GM21390 (cell line): ENCODE results near the gene ZKSCAN8.
A peak's percentile ranks its signal among the peaks of the same experiment; 100 is the strongest.

ENCODE experiments used
- ATAC-seq: cut with Tn5 transposase; IDR thresholded peaks from one replicate; pipeline ENCODE4 v1.9.1; 2021; ENCODE audit not compliant: unreplicated experiment

ZKSCAN8 gene

DNA sequence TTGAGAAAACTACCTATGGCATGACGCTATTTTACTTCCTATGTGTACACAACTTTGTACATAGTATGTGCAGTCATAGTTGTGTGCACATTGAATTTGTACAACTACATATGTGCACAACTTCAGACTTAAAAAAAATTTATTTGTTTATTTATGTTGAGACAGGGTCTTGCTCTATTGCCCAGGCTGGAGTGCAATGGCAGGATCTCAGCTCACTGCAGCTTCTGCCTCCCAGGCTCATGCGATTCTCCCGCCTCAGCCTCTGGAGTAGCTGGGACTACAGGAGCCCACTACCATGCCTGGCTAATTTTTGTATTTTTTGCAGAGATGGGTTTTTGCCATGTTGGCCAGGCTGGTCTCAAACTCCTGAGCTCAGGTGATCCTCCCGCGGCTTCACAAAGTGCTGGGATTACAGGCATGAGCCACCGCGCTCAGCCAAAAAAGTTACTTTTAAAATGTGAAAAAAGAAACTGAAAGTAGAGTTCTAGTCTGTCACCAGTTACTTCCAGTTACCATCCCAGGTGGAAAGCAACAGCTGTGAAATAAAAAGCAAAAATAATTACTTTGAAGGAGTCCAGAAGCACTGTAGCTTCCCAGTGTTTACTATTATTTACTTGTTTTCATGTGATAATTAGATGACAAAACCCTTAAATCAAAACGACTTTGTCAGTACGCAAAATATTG is 1.7 kb upstream of the ZKSCAN8 start:
- ATAC-seq = no peak

DNA sequence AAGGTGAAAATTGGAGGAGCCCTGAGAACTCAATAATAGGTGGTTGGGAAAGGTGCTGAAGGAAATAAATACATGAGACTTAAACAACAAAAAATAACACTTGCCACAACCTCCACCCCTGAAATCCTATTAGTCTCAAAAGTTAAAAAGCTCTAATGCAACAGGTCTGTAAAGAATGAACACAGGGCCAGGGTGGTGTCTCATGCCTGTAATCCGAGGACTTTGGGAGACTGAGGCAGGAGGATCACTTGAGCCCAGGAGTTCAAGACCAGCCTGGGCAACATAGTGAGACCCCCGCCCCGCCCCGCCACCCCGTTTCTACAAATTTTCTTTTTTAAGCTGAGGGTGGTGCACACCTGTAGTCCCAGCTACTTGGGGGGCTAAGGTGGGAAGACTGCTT is 1.1 kb upstream of the ZKSCAN8 start:
- no peak for ATAC-seq

DNA sequence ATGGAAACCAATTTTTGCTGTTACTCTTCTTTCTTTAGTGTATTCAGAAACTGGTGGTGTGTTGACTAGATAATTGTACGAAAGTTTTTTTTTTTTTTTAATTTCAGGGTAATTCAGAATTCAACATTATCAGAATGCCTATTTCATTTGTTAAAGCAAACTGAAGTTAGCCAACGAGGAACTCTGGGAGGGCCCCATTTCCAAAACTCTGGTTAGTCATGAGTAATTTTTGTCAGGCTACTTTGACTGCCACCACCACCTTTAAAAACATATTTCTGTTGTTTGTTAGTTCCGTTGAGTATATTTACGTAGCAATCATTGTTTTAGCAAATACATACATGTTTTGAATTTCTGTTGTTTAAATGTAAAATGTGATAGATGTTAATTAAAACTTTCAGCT is 763 bp downstream of the ZKSCAN8 start:
- ATAC-seq = no peak

DNA sequence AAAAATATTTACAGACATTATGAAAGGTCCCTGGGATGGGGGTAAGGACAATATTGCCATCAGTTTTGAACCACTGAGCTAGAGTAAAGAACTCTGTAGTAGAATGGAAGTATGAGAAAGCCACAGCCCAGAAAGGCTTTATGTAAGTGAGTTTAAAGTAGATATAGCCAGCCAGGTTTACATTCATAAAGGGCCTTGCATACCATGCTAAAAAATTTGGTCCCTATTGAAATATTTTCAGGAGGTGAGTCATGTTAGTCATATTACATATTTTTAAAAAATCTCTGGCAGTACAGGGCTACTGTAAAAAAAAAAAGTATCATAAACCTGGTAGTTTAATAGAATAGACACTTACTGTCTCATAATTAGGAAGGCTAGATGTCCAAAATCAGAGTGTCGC is 3.5 kb downstream of the ZKSCAN8 start:
- ATAC-seq = no peak

DNA sequence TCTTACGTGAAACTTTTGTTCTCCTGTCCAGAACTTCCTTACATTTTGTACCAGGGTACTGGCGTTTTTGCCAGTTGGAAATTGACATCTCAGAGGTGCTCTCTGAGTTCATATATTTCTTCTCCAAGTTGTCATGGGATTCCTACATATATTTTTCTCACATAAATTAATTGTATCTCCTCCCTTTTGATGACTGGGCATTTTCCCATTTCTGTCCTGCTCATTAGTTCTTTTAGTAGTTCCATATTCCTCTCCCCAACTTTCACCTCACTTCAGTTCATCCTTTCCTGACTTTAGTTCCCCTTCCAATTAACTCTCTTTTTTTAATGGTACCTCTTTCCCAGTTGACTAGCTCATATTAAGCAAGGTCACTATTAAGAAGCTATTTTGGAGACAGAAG is 10.8 kb downstream of the ZKSCAN8 start:
- no peak for ATAC-seq

DNA sequence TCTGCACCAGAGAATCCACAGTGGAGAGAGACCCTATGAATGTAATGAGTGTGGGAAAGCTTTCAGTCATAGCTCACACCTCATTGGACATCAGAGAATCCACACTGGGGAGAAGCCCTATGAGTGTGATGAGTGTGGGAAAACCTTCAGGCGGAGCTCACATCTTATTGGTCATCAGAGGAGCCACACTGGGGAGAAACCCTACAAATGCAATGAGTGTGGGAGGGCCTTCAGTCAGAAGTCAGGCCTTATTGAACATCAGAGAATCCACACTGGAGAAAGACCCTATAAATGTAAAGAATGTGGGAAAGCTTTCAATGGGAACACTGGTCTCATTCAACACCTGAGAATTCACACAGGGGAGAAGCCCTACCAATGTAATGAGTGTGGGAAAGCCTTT is 11.9 kb downstream of the ZKSCAN8 start:
- no peak for ATAC-seq

DNA sequence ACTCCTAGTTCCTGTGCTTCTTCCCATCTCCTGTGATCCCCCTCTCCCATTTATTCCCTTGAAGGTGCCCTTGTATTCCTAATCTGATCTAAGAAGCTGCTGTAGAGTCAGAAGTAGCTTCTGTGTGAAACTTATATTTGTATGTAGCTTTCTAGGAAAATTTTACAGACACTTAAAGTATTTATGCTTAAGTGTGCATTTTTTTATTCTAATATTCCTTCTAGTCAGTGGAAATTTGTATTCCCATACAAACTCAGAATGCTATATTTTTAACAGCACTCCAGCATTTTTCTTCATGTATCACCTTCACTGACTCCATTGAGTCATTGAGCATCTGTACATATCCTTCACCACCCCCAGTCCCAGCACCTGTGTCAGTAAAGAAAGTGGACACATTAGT is 12.7 kb downstream of the ZKSCAN8 start:
- ATAC-seq = no peak

DNA sequence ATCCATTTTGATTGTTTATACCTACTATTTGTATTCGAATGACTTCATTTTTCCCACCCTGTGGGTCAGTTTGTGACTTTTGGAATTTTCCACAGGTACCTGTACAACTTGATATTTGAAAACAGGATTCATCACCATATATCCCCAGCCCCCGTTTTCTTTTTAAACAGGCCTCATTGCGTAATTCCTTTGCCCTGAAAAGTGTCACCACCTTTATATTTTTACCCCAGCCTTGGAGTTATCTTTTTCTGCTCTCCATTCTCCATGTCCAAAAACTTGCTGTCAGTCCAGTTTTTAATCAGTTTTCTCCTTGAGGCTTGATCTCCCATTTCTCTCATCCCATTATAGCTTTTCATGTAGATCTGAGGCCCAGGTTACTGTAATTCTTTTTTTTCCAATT is 16.6 kb downstream of the ZKSCAN8 start:
- no peak for ATAC-seq

DNA sequence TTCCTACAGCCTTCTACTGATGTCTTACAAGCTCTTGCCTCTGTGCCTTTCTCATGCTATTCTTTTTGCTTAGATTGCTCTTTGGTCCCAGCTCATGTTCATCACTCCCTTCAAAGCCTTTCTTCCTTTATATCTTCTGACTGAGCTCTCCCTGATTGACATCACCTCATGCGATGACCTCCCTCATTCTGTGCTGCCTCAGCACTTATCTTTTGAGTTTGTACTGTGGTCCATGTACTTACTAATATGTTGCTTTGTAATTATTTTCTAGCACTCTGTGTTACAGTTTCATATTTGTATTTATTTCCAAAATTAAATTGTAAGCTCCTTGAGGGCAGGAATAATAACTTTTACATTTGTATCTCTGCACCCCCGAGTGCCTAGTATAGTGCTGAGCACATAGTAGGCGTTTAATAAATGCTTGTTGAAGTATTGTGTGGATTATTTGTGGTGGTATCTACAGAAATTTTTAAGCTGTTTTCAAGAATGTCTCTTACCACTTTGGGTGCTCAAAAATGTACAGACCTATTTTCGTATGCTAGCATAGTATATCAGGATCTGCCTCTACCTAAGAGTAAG is 17.4 kb downstream of the ZKSCAN8 start:
- ATAC-seq = no peak

DNA sequence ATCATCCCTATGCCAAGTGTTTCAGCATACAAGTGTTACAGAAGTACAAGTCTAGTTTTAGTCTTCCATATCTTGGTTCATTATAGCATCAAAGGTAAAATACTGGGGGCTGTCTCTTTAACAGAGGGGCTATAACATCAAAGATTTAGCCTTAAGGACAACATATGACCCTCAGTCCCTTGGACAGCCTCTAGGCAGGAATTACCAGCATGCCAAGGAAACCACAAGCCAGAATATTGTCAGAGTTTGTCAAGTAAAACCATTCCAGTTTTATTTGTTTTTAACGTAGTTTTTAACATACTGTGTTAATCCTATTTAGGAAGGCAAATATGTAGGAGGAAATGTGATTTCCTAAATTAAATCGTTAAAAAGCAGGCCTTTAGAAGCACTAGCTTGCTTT is 18.6 kb downstream of the ZKSCAN8 start:
- no peak for ATAC-seq

DNA sequence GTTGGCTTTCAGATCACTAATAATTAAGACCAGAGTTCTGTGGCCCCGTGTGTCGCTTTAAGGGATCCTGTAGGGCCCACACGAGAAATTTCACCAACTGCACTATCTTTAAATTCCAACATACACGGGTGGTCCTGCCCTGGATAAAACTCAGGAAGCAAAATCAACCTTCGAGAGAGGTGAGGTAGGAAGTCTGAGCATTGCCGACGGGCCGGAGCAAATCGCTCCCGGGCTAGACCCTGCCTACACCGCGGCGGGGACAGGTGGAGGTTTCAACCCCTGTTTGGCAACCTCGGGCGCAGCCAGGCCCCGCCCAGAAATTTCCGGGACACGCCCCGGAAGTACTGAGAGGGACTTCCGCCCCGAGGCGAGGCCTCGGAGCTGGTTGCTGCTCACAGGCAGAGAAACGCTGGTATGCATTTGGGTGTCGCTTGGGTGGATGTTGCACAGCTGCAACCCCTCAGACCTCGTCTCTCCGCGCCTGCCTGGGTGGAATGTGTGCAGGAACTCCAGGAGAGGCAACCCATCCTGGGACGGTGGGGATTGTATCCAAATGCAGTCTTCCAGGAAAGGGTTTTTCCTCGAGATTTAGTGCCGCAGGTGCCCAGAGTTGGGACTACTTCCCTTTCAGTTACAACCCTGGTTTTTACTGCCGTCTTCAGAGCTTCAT is 19.9 kb downstream of the ZKSCAN8 start:
- peak; percentile 95 for ATAC-seq

DNA sequence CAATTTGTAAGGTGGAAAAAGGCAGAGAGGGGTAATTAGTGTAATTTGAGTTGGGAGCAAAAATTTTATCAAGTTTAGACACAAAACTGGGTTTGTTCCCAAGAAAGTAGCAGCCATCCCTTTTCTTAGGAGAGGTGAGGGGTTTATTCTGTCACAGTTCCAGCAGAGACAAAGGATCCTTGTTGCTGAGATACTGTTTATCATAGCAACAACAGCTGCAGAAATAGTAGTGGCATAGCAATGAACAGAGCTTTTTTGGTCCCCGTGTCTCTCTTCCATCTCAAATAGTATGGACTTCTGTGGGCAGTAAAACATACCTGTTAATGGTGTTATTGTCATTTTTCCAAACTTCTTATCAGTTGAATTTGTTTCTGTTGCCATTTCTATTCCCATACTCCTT is 23.9 kb downstream of the ZKSCAN8 start:
- ATAC-seq = no peak

DNA sequence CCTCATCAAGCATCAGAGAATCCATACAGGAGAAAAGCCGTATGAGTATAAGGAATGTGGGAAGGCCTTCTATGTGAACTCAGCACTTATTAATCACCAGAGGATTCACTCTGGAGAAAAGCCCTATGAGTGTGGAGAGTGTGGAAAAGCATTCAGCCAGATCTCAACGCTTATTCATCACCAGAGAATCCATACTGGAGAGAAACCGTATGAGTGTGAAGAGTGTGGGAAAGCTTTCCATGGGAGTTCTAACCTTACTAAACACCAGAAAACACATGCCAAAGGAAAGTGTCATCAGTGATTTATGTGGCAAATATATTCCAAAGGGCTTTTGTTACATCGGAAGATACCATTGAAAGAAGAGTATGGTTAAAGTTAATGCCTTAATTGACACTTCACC is 25.4 kb downstream of the ZKSCAN8 start:
- ATAC-seq = no peak

DNA sequence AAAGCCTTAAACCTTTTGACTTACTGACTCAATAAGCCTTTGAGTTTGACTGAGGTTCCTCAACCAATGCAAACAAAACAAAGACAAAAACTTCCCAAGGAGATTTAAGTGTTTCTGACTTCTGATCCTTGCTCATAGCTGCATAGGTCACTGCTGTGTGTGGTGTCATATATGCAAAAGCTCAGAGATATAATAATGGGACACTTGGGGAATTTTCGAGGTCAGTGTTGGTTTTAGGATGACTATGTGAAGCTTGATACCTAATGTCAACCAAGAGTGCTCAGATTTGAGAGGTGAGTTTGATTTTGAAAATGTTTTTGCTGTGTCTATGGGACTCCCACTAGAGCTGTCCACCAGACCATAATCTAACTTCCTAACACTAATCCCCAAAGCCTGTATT is 26.2 kb downstream of the ZKSCAN8 start:
- ATAC-seq = no peak

DNA sequence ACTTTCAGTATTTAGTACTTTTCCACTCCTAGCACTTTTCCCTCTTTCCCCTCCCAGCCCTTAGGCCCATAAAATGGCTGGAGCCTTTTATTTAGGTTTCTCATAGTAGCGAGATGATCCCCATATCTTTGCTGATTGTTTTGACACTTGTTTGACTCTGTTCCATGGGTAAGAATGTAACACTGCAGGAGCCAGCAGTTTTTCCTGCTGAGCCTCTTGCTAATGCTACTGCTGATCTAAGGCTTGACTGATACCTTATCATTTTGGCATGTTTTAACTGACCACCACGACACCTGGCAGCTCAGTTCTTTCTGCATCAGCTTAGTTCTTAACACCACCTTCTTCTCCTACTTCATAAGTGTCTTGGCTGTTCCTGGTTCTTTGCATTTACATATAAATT is 29.6 kb downstream of the ZKSCAN8 start:
- no peak for ATAC-seq

DNA sequence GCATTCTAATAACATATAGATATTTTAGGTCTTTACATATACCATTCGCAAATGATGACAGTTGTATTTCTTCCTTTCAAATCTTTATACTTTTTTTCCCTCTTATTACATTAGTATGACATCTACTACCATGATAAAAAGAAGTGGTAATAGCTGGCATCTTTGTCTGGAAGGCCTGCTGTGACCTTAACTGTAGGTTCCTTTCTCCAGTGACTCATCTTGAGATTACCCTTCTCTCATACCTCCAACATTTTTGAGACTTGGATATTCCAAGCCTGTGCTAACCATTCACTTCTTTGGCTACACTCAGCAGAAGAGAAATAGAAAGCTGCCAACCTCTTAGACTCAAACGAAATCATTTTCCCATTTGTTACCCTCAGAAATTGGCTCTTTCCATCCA is 30.3 kb downstream of the ZKSCAN8 start:
- ATAC-seq = no peak

DNA sequence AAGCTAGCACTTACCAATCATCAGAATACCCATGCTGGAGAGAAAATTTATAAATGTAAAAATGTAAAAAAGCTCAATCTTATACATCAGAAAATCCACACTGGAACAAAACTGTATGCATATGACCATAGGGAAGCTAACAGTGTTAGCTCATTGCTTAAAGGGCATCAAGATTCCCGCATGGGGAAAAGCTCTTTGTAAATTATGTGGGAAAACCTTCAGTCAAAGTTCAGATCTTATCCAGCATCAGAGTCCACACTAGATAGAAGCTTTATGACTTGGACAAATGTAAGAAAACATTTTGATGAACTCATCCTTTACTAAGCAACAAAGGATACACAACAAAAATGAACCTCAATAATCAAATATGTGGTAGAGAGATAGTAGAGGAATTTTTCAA is 34.7 kb downstream of the ZKSCAN8 start:
- ATAC-seq = no peak

DNA sequence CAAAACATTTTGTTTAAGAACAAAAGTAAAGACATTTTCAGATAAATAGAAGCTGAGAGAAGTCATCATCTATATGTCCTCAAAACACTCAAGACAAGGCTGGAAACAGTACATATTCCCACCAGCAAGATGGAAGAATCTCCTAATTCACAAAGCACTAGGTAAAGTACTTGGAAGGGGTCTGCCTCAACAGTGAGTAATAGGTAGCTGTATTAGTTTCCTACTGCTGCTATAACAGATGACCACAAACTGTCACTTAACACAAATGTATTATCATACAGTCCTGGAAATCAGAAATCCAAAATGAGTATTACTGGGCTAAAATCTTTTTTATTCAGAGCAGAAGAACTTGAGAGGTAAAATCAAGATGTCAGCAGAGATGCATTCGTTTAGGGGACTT is 40.6 kb downstream of the ZKSCAN8 start:
- ATAC-seq = no peak

DNA sequence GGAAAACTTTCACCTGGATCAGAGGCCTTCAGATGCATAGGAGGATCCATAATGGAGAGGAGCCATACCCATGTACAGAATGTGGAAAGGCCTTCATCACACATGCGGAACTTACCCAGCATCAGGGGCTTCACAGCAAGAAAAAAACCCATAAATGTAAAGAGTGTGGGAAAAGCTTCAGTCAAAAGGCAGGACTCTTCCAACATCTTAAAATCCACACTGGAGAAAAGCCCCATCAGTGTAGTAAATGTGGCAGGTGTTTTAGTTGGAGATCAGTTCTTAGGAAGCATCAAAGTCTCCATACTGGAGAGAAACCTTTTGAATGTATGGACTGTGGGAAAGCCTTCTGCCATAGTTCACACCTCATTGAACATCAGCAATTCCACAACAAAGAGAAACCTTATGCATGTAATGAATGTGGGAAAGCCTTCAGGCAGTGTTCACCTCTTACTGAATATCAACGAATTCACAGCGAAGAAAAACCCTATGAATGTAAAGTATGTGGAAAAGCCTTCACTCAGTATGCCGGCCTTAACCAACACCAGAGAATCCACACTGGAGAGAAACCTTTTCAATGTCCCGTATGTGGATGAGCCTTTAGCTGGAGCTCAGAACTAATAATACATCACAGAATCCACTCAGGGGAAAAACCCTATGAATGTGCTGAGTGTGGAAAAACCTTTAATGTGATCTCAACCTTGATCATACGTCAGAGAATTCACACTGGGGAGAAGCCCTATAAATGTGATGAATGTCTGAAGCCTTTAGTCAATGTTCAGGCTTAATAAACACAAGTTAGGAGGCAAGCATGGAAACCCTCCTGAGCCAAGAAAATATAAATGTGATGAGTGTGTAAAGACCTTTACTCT is 46.7 kb downstream of the ZKSCAN8 start:
- no peak for ATAC-seq

DNA sequence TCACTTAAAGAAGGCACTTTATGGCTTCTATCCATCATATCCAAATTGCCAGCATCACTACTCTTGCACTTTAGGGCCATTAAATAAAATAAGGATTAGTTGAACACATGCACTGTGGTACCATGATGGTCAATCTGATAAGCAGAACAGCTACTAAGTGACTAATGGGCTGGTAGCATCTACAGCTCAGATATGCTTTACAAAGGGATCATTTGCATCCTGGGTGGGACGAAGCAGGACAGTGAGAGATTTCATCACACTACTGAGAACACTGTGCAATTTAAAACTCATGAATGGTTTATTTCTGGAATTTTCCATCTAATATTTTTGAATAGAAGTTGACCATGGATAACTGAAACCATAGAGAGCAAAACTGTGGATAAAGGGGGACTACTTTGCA is 58.3 kb downstream of the ZKSCAN8 start:
- ATAC-seq = no peak

DNA sequence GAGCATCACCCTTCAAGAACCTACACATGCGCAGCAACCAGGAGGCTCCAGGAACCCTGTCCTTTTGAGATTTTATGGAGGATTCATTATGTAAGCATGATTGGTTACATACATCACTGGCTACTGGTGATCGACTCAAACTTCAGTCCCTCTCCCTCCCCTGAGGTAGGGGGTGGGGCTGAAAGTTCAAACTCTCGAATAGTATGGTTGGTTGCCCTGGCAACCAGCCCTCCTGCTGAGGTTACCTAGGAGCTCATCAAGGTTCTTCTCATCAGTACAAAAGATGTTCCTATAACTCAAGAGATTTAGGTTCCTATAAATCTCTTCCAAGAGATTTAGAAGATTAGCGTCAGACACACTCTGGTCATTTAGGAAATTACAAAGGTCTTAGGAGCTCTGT is 61.5 kb downstream of the ZKSCAN8 start:
- no peak for ATAC-seq

DNA sequence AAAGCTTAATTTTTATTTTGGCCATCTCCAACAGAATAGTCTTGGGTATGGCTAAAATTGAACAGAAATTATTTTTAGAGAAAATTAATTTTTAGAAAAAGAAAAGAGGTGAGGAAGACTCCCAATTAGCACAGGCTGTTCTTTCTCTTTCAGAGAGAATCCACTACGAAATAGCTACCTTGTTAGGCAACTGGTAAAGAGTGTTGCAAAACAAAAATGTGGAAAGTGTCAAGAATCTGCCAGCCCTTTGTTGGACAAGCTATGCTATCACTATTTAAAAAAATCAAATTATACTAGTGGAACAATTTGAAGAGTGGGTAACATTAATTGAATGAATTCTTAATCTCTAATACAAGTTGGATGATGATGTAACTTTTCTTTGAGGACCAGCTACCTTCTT is 64.2 kb downstream of the ZKSCAN8 start:
- ATAC-seq = no peak
